ENCODE results near the gene SLC25A12.
"Not testable (repeated sequence)": the region's sequence is repeated elsewhere in the genome, so short reads cannot be mapped to it uniquely, and the experiment has no call there.

SLC25A12 gene

GRCh38 chr2:171785450-171785849, 108.6 kb downstream of the SLC25A12 start:
- TF ChIP-seq, protein P1, sequence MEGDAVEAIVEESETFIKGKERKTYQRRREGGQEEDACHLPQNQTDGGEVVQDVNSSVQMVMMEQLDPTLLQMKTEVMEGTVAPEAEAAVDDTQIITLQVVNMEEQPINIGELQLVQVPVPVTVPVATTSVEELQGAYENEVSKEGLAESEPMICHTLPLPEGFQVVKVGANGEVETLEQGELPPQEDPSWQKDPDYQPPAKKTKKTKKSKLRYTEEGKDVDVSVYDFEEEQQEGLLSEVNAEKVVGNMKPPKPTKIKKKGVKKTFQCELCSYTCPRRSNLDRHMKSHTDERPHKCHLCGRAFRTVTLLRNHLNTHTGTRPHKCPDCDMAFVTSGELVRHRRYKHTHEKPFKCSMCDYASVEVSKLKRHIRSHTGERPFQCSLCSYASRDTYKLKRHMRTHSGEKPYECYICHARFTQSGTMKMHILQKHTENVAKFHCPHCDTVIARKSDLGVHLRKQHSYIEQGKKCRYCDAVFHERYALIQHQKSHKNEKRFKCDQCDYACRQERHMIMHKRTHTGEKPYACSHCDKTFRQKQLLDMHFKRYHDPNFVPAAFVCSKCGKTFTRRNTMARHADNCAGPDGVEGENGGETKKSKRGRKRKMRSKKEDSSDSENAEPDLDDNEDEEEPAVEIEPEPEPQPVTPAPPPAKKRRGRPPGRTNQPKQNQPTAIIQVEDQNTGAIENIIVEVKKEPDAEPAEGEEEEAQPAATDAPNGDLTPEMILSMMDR (IDR thresholded peaks at IDR 0.05; ENCODE audit: low read depth, low read length, missing control alignments): no peak
- no peak overlapping the region for H3K4me3 ChIP-seq (ENCODE audit: low read depth, low read length)
- no peak for DNase-seq (ENCODE audit: low read depth)

DNA sequence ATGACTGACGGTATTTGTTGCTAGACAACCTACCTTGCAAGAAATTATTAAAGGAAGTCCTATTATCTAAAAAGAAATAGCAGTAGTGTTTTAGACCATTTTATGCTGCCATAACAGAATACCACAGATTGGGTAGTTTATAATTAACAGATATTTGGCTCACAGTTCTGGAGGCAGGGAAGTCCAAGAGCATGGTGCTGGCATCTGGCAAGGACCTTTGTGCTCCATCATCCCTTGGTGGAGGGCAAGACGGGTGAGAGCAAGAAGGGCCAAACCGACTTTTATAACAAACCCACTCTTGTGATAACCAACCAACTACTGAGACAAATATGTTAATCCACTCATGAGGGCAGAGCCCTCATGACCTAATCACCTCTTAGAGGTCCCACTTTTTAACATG, 115.5 kb downstream of the SLC25A12 start:
- TF ChIP-seq, protein P1 (IDR thresholded peaks at IDR 0.05; ENCODE audit: low read depth, low read length, missing control alignments): no peak
- DNase-seq (ENCODE audit: low read depth): no peak
- no peak overlapping the region for H3K4me3 ChIP-seq (ENCODE audit: low read depth, low read length)

GRCh38 chr2:171774581-171774980, 119.5 kb downstream of the SLC25A12 start:
- H3K4me3 ChIP-seq (ENCODE audit: low read depth, low read length); DNase-seq (ENCODE audit: low read depth): not testable (repeated sequence)

DNA sequence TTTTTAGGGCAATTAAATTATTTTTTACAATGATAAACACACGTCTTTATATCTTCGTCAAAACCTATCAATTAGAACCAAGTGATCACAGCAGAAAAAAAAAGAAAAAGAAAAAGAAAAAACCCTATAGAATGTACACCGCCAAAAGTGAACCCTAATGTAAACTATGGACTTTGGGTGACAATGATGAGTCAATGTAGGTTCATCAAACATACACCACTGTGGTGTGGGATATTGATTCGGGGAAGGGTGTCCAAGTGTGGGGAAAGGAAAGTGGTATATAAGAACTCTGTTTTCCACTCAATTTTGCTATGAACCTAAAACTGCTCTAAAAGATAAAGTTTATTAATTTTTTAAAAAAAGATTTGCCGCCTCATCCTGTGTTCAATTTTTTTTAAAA, 121.7 kb downstream of the SLC25A12 start:
- TF ChIP-seq, protein P1 (IDR thresholded peaks at IDR 0.05; ENCODE audit: low read depth, low read length, missing control alignments): no peak
- DNase-seq (ENCODE audit: low read depth): no peak
- H3K4me3 ChIP-seq (ENCODE audit: low read depth, low read length): no peak overlapping the region

DNA sequence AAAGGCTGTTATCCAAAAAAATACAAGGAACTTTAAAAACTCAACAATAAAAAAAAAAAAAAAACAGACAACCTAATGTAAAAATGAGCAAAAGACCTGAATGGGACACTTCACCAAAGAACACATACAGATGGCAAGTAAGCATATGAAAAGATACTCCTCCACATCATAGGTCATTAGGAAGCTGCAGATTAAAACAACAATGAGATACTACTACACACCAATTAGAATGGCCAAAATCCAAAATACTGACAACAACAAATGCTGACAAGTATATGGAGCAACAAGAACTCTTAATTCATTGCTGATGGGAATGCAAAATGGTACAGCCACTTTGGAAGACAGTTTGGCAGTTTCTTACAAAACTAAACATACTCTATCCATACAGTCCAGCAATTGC, 122.6 kb downstream of the SLC25A12 start:
- H3K4me3 ChIP-seq (ENCODE audit: low read depth, low read length): no peak overlapping the region
- TF ChIP-seq, protein P1 (IDR thresholded peaks at IDR 0.05; ENCODE audit: low read depth, low read length, missing control alignments): no peak
- no peak for DNase-seq (ENCODE audit: low read depth)

DNA sequence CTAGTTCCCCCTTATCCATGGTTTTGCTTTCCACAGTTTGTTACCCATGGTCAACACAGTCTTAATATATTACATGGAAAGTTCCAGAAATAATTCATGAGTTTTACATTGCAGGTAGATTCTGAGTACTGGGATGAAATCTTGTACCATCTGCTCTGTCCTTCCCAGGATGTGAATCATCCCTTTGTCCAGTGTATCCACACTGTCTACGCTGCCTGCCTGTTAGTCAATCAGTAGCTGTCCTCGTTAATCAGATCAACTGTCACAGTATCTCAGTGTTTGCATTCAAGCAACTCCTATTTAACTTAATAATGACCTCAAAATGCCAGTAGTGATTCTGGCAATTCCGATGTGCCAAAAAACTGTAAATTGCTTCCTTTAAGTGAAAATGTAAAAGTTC, 130.4 kb downstream of the SLC25A12 start:
- no peak for DNase-seq (ENCODE audit: low read depth)
- no peak overlapping the region for H3K4me3 ChIP-seq (ENCODE audit: low read depth, low read length)
- TF ChIP-seq, protein P1 (IDR thresholded peaks at IDR 0.05; ENCODE audit: low read depth, low read length, missing control alignments): no peak

DNA sequence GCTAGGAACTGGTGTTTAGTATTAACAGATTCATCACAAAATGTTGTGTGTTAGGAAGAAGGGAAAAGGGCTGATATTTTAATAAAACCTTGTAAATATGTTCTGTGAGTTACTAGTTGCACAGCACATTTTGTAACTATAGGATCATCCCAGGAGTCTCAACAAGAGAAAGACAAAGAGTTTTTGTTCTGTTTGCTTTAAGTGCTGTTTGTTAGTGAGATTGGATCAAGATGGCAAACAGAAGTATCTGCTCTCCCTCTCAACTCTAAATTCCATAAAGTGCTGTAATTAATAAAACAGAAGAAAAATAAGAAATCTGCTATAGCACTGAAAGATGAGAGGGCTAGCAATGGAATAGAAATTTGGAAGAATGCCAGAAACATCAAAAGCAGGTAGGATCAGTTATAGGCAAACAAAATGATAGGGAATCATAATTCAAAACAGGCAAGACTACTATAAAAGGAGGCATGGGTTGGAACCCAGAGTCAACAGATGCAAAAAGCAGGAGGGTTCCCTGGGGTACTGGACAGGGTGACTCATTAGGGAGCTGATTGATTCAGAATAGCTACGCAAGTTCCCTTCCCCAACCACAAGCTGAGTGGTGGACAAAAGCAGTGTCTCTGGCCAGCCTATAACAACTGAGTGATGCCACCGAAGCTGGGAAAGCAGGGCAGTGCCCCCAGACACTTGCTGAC, 131.0 kb downstream of the SLC25A12 start:
- TF ChIP-seq, protein P1 (IDR thresholded peaks at IDR 0.05; ENCODE audit: low read depth, low read length, missing control alignments): no peak
- no peak for DNase-seq (ENCODE audit: low read depth)
- no peak overlapping the region for H3K4me3 ChIP-seq (ENCODE audit: low read depth, low read length)

DNA sequence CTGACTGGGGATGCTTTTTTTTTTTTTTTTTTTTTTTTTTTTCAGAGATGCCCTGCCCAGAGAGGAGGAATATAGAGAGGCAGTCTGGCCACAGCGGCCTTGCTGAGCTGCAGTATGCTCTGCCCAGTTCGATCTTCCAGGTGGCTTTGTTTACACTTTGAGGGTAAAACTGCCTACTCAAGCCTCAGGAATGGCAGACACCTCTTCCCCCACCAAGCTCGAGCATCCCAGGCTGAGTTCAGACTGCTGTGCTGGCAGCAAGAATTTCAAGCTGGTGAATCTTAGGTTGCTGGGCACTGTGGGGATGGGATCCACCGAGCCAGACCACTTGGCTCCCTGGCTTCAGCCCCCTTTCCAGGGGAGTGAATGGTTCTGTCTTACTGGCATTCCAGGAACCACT, 132.9 kb downstream of the SLC25A12 start:
- H3K4me3 ChIP-seq (ENCODE audit: low read depth, low read length); DNase-seq (ENCODE audit: low read depth): not testable (repeated sequence)

- not testable (repeated sequence) for H3K4me3 ChIP-seq (ENCODE audit: low read depth, low read length); DNase-seq (ENCODE audit: low read depth)
Observed at GRCh38 chr2:171758762-171759161, 135.3 kb downstream of the SLC25A12 start.

Measured in GM12864 (cell line).